ENCODE results near the gene SEC14L3. TPM values are rescaled to one million over a fixed set of nuclear protein-coding genes. Genes with fewer than 3 reads are reported as not detected.

Gene SEC14L3
- total RNA-seq, 1 experiment from 2014 or later, result not detected

DNA sequence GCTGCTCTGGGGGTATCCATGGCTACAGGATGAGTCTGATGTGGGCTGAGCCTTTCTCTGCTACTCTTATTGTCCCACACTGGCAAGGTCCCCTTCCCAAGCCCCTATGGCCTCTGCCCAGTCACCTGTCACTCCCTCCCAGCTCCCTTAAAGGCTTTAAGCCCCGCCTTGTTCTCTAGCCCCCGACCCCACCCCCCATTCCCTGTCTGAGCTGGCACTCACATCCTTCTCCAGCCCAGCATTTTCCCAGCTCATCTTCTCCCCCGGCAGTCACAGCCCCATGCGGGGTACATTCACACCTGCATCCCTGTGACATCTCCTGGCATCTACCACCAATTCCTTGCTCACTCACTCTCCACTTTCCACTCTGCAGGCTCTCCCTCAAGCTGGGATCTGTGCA lies 41.9 kb downstream of the SEC14L3 start:
- DNase-seq (ENCODE audit: low read depth, low spot score) (no peak), ATAC-seq (no peak)
- TF ChIP-seq SIN3A (IDR thresholded peaks at IDR 0.05; ENCODE audit: borderline replicate concordance, insufficient read depth, low read depth, low read length) (no peak), TCF7L2 (IDR thresholded peaks at IDR 0.05; ENCODE audit: low read depth, low read length) (no peak), POLR2AphosphoS5 (IDR thresholded peaks at IDR 0.05; ENCODE audit: low read depth, low read length) (no peak)
- TF ChIP-seq, protein P1, sequence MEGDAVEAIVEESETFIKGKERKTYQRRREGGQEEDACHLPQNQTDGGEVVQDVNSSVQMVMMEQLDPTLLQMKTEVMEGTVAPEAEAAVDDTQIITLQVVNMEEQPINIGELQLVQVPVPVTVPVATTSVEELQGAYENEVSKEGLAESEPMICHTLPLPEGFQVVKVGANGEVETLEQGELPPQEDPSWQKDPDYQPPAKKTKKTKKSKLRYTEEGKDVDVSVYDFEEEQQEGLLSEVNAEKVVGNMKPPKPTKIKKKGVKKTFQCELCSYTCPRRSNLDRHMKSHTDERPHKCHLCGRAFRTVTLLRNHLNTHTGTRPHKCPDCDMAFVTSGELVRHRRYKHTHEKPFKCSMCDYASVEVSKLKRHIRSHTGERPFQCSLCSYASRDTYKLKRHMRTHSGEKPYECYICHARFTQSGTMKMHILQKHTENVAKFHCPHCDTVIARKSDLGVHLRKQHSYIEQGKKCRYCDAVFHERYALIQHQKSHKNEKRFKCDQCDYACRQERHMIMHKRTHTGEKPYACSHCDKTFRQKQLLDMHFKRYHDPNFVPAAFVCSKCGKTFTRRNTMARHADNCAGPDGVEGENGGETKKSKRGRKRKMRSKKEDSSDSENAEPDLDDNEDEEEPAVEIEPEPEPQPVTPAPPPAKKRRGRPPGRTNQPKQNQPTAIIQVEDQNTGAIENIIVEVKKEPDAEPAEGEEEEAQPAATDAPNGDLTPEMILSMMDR (IDR thresholded peaks at IDR 0.05), result no peak
- TF ChIP-seq, protein P2, sequence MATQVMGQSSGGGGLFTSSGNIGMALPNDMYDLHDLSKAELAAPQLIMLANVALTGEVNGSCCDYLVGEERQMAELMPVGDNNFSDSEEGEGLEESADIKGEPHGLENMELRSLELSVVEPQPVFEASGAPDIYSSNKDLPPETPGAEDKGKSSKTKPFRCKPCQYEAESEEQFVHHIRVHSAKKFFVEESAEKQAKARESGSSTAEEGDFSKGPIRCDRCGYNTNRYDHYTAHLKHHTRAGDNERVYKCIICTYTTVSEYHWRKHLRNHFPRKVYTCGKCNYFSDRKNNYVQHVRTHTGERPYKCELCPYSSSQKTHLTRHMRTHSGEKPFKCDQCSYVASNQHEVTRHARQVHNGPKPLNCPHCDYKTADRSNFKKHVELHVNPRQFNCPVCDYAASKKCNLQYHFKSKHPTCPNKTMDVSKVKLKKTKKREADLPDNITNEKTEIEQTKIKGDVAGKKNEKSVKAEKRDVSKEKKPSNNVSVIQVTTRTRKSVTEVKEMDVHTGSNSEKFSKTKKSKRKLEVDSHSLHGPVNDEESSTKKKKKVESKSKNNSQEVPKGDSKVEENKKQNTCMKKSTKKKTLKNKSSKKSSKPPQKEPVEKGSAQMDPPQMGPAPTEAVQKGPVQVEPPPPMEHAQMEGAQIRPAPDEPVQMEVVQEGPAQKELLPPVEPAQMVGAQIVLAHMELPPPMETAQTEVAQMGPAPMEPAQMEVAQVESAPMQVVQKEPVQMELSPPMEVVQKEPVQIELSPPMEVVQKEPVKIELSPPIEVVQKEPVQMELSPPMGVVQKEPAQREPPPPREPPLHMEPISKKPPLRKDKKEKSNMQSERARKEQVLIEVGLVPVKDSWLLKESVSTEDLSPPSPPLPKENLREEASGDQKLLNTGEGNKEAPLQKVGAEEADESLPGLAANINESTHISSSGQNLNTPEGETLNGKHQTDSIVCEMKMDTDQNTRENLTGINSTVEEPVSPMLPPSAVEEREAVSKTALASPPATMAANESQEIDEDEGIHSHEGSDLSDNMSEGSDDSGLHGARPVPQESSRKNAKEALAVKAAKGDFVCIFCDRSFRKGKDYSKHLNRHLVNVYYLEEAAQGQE (IDR thresholded peaks at IDR 0.05; ENCODE audit: insufficient read depth in 1 of 2, low read depth in 2 of 2, low read length in 1 of 2), result no peak
- Histone ChIP-seq H3K4me3 (ENCODE audit: low read depth in 2 of 2, low read length in 2 of 2) (no peak overlapping the region), H3K27me3 (ENCODE audit: control insufficient read depth, insufficient read depth, low read length) (no peaks in the 10 kb centered on the region), H3K9me3 (ENCODE audit: control insufficient read depth, insufficient read depth, low read depth, low read length) (no peaks in the 10 kb centered on the region), H3K27ac (ENCODE audit: low read length) (no peak overlapping the region), H3K36me3 (ENCODE audit: control insufficient read depth, insufficient read depth, low read length) (no peaks in the 10 kb centered on the region; the same call in 1 of the 2 replicates), H3K4me1 (ENCODE audit: control insufficient read depth, insufficient read depth, low read length) (peaks cover 3% of the 10 kb centered on the region)
- CTCF ChIA-PET, result interaction anchor here (0.6 to 0.7 kb wide), 2 partner anchors 14 to 38 kb away, joined by 7 to 10 read pairs; no protein-coding TSS in a partner anchor
- in situ Hi-C loops (cut with HindIII; ENCODE audit: low pct_unique_long_range_greater_than_20kb, low sequenced_read_pairs) (no loop called here), intact Hi-C loops (cut with micrococcal nuclease; ENCODE audit: unreplicated experiment) (no loop called here)
- POLR2A ChIA-PET, result interaction anchor here (0.6 kb wide), 1 partner anchor 278 kb away, joined by 6 read pairs; no protein-coding TSS in a partner anchor
- BruUV-seq (replicated peaks), result no TSS peak

DNA sequence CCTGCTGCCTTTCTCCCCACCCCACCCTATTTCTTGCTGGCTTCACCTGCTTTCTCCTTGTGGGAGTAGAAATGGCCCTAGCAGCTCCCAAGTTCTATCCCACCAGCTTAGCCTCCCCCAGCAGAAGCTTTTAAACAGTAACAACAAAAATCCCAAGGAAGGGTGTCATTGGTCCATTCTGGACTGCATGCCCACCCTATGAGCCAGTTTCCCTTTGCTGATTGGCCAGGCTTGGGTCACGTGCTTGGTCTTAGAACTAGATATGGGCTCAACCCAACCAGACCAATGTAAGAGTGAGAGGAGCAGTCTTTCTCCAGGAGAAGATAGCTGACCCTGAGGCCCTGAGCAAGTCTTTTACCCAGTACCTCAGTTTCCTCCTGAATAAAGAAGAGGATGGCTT lies 43.9 kb downstream of the SEC14L3 start:
- CTCF ChIA-PET, result interaction anchor here (0.6 kb wide), 1 partner anchor 58 kb away, joined by 3 read pairs; no protein-coding TSS in a partner anchor
- Histone ChIP-seq H3K27me3 (ENCODE audit: control insufficient read depth, insufficient read depth, low read length) (no peaks in the 10 kb centered on the region), H3K9me3 (ENCODE audit: control insufficient read depth, insufficient read depth, low read depth, low read length) (no peaks in the 10 kb centered on the region), H3K36me3 (ENCODE audit: control insufficient read depth, insufficient read depth, low read length) (no peaks in the 10 kb centered on the region; the same call in 1 of the 2 replicates), H3K27ac (ENCODE audit: low read length) (no peak overlapping the region), H3K4me1 (ENCODE audit: control insufficient read depth, insufficient read depth, low read length) (peaks cover 8% of the 10 kb centered on the region), H3K4me3 (ENCODE audit: low read depth in 2 of 2, low read length in 2 of 2) (no peak overlapping the region)
- in situ Hi-C loops (cut with HindIII; ENCODE audit: low pct_unique_long_range_greater_than_20kb, low sequenced_read_pairs), result no loop called here
- ATAC-seq (no peak), DNase-seq (ENCODE audit: low read depth, low spot score) (no peak)
- BruUV-seq (replicated peaks), result no TSS peak
- intact Hi-C loops (cut with micrococcal nuclease; ENCODE audit: unreplicated experiment), result no loop called here
- POLR2A ChIA-PET, result no interaction called here
- TF ChIP-seq TCF7L2 (IDR thresholded peaks at IDR 0.05; ENCODE audit: low read depth, low read length), result no peak
- no peak for TF ChIP-seq SIN3A (IDR thresholded peaks at IDR 0.05; ENCODE audit: borderline replicate concordance, insufficient read depth, low read depth, low read length)
- TF ChIP-seq POLR2AphosphoS5 (IDR thresholded peaks at IDR 0.05; ENCODE audit: low read depth, low read length), result no peak
- TF ChIP-seq, protein P1 (IDR thresholded peaks at IDR 0.05), result no peak
- TF ChIP-seq, protein P2 (IDR thresholded peaks at IDR 0.05; ENCODE audit: insufficient read depth in 1 of 2, low read depth in 2 of 2, low read length in 1 of 2), result no peak
